HCT116 (cell line): ENCODE data around the gene GATA3. TPM values are rescaled to one million over a fixed set of nuclear protein-coding genes. Genes with fewer than 3 reads are reported as not detected.

Experiments
- ATAC-seq: fragments of 200-7000 bp; cut with Tn5 transposase; 2 replicates; pipeline ENCODE4 v1.9.1; 2020; ENCODE audit warnings: mild to moderate bottlenecking, moderate library complexity
- BruUV-seq: library from RNA; stranded (reverse); fragments of 400-500 nt; replicated peaks from 2 replicates; lab custom pipeline; 2021; lab: Mats Ljungman, UMichigan
- CTCF ChIA-PET: fragments of 300-600 bp; sonication (Branson Sonifier 250); formaldehyde crosslinking; loops from one replicate; lab custom pipeline; 2021; ENCODE audit warnings: antibody characterized with exemption; lab: Charles Lee
- POLR2A ChIA-PET: fragments of 300-600, 350-600 bp; sonication (Branson Sonifier 250); formaldehyde crosslinking; loops from one replicate; lab custom pipeline; 2021; ENCODE audit warnings: antibody characterized with exemption; lab: Charles Lee
- RAD21 ChIA-PET, 2 experiments: fragments of 300-600 bp; sonication (Branson Sonifier 250); formaldehyde crosslinking; loops; one replicate each; lab custom pipeline; 2023; ENCODE audit warnings: low total read pairs in 2 of 2; ENCODE audit not compliant: uncharacterized antibody in 2 of 2, unreplicated experiment in 2 of 2, low non-redundant PET in 1 of 2; lab: Charles Lee
- DNase-seq: peaks from one replicate; pipeline ENCODE4 v3.0.0-alpha.2; 2010; ENCODE audit warnings: low read depth, low spot score
- H2AFZ ChIP-seq: fragments of 200-600 bp; shearing (Covaris generic), sonication (generic); 2 replicates; pipeline ENCODE4 v1.6.1; 2017; ENCODE audit warnings: low read depth, mixed run types, mixed read lengths, antibody characterized with exemption, low read length; ENCODE audit not compliant: poor library complexity, severe bottlenecking
- H3K27ac ChIP-seq: 2 replicates; pipeline ENCODE4 v1.5.1; 2012; ENCODE audit warnings: low read depth, low read length
- H3K27me3 ChIP-seq: fragments of 200-600 bp; sonication (generic); 2 replicates; pipeline ENCODE4 v1.6.1; 2016; ENCODE audit warnings: mixed run types, low read length, mixed read lengths; ENCODE audit not compliant: insufficient read depth
- H3K36me3 ChIP-seq, 2 experiments: fragments of 200-500 bp in 1 of 2; fragments of 200-600 bp in 1 of 2; sonication (Bioruptor generic) in 1 of 2; sonication (generic) in 1 of 2; 2 replicates each; pipeline versions ENCODE4 v1.5.1 to v1.6.1; 2014 to 2016; ENCODE audit warnings: low read length in 2 of 2, inconsistent platforms in 1 of 2, mixed read lengths in 1 of 2, mixed run types in 1 of 2; ENCODE audit not compliant: insufficient read depth in 2 of 2, control insufficient read depth in 1 of 2
- H3K4me1 ChIP-seq, 2 experiments: fragments of 200-600 bp in 1 of 2; sonication (generic) in 1 of 2; 2 replicates each; pipeline versions ENCODE4 v1.5.1 to v1.6.1; 2012 to 2017; ENCODE audit warnings: low read length in 2 of 2, inconsistent platforms in 1 of 2, mild to moderate bottlenecking in 1 of 2, mixed read lengths in 1 of 2, mixed run types in 1 of 2, moderate library complexity in 1 of 2; ENCODE audit not compliant: insufficient read depth in 2 of 2, control insufficient read depth in 1 of 2
- H3K4me2 ChIP-seq: fragments of 200-600 bp; sonication (generic); 2 replicates; pipeline ENCODE4 v1.6.1; 2017; ENCODE audit warnings: mixed run types, low read length, mixed read lengths
- H3K4me3 ChIP-seq, 2 experiments: fragments of 200-600 bp in 1 of 2; sonication (generic) in 1 of 2; replicated peaks in 1 of 2; 2 replicates each; pipeline ENCODE4 v1.5.1; 2011 to 2016; ENCODE audit warnings: low read length in 2 of 2, control low read depth in 1 of 2, low read depth in 1 of 2, mild to moderate bottlenecking in 1 of 2, mixed read lengths in 1 of 2, mixed run types in 1 of 2
- H3K79me2 ChIP-seq: fragments of 200-600 bp; sonication (generic); 2 replicates; pipeline ENCODE4 v1.6.1; 2017; ENCODE audit warnings: mild to moderate bottlenecking, mixed run types, low read length, moderate library complexity, mixed read lengths; ENCODE audit not compliant: insufficient read depth
- H3K9ac ChIP-seq: fragments of 200-600 bp; sonication (generic); 2 replicates; pipeline ENCODE4 v1.6.1; 2016; ENCODE audit warnings: low read length, mixed read lengths
- H3K9me2 ChIP-seq: fragments of 200-600 bp; sonication (generic), shearing (Covaris generic); 2 replicates; pipeline ENCODE4 v1.6.1; 2017; ENCODE audit warnings: mixed run types, mild to moderate bottlenecking, moderate library complexity; ENCODE audit not compliant: insufficient read depth
- H3K9me3 ChIP-seq, 2 experiments: fragments of 200-500 bp in 1 of 2; fragments of 200-600 bp in 1 of 2; sonication (Bioruptor generic) in 1 of 2; sonication (generic) in 1 of 2; 2 replicates each; pipeline ENCODE4 v1.6.1; 2014 to 2017; ENCODE audit warnings: low read length in 2 of 2, mixed read lengths in 2 of 2, inconsistent platforms in 1 of 2, low read depth in 1 of 2, mild to moderate bottlenecking in 1 of 2, mixed run types in 1 of 2, moderate library complexity in 1 of 2; ENCODE audit not compliant: control insufficient read depth in 1 of 2, insufficient read depth in 1 of 2
- H4K20me1 ChIP-seq: fragments of 200-600 bp; sonication (generic), shearing (Covaris generic); 2 replicates; pipeline ENCODE4 v1.6.1; 2017; ENCODE audit warnings: mixed run types, mild to moderate bottlenecking, moderate library complexity; ENCODE audit not compliant: insufficient read depth
- ATF3 ChIP-seq: IDR thresholded peaks from 2 replicates; pipeline ENCODE4 v1.6.1; 2012
- CBX3 ChIP-seq: IDR thresholded peaks from 2 replicates; pipeline ENCODE4 v1.6.1; 2012; ENCODE audit warnings: low read depth
- CTCF ChIP-seq, 3 experiments: fragments of 200-600 bp in 1 of 3; sonication (generic) in 1 of 3; IDR thresholded peaks in 2 of 3; conservative IDR thresholded peaks in 1 of 3; 2 replicates each; pipeline ENCODE4 v1.5.1; 2012 to 2017; ENCODE audit warnings: low read depth in 2 of 3, low read length in 2 of 3, antibody characterized with exemption in 1 of 3, borderline replicate concordance in 1 of 3, control low read depth in 1 of 3, mild to moderate bottlenecking in 1 of 3, mixed read lengths in 1 of 3, mixed run types in 1 of 3, moderate library complexity in 1 of 3; ENCODE audit not compliant: insufficient read depth in 1 of 3
- EGR1 ChIP-seq: IDR thresholded peaks from 2 replicates; pipeline ENCODE4 v1.6.1; 2012; ENCODE audit warnings: low read depth
- ELF1 ChIP-seq: IDR thresholded peaks from 2 replicates; pipeline ENCODE4 v1.6.1; 2012; ENCODE audit warnings: low read depth, borderline replicate concordance
- EZH2 ChIP-seq: fragments of 200-600 bp; sonication (generic); IDR thresholded peaks from 2 replicates; pipeline ENCODE4 v1.6.1; 2017; ENCODE audit warnings: antibody characterized with exemption, mixed run types
- EZH2phosphoT487 ChIP-seq: fragments of 200-600 bp; IDR thresholded peaks from 2 replicates; pipeline ENCODE4 v1.6.1; 2018; ENCODE audit warnings: antibody characterized with exemption, borderline replicate concordance
- FOSL1 ChIP-seq: IDR thresholded peaks from 2 replicates; pipeline ENCODE4 v1.6.1; 2012; ENCODE audit warnings: low read depth
- JUND ChIP-seq: IDR thresholded peaks from 2 replicates; pipeline ENCODE4 v1.6.1; 2012
- MAX ChIP-seq: IDR thresholded peaks from 2 replicates; pipeline ENCODE4 v1.6.1; 2012
- POLR2A ChIP-seq: IDR thresholded peaks from 2 replicates; pipeline ENCODE4 v1.7.0; 2011; ENCODE audit warnings: borderline replicate concordance; ENCODE audit not compliant: insufficient read depth, insufficient read length; ENCODE audit errors: extremely low read depth
- POLR2AphosphoS5 ChIP-seq: IDR thresholded peaks from 2 replicates; pipeline ENCODE4 v1.6.1; 2011; ENCODE audit warnings: mild to moderate bottlenecking, low read depth, low read length, moderate library complexity
- RAD21 ChIP-seq: IDR thresholded peaks from 2 replicates; pipeline ENCODE4 v1.6.1; 2012; ENCODE audit warnings: low read depth, mild to moderate bottlenecking
- REST ChIP-seq: IDR thresholded peaks from 2 replicates; pipeline ENCODE4 v1.6.1; 2012; ENCODE audit warnings: low read depth
- SIN3A ChIP-seq: IDR thresholded peaks from 2 replicates; pipeline ENCODE4 v1.6.1; 2012; ENCODE audit warnings: low read depth
- SP1 ChIP-seq: IDR thresholded peaks from 2 replicates; pipeline ENCODE4 v1.6.1; 2012; ENCODE audit warnings: low read depth
- TCF7L2 ChIP-seq: IDR thresholded peaks from 2 replicates; pipeline ENCODE4 v1.7.0; 2011; ENCODE audit warnings: borderline replicate concordance, inconsistent platforms; ENCODE audit not compliant: insufficient read depth, insufficient read length; ENCODE audit errors: extremely low read depth
- YY1 ChIP-seq: IDR thresholded peaks from 2 replicates; pipeline ENCODE4 v1.6.1; 2011; ENCODE audit warnings: low read length, low read depth, moderate library complexity, mild to moderate bottlenecking; ENCODE audit not compliant: insufficient replicate concordance; ENCODE audit errors: extremely low read depth
- ZBTB33 ChIP-seq: IDR thresholded peaks from 2 replicates; pipeline ENCODE4 v1.6.1; 2011; ENCODE audit warnings: mild to moderate bottlenecking, low read length, moderate library complexity; ENCODE audit not compliant: insufficient replicate concordance; ENCODE audit errors: extremely low read depth
- ZNF274 ChIP-seq: fragments of 200-500 bp; sonication (Bioruptor generic); IDR thresholded peaks from 2 replicates; pipeline ENCODE4 v1.6.1; 2014; ENCODE audit warnings: mild to moderate bottlenecking, low read depth, low read length, inconsistent platforms
- intact Hi-C: fragments of 100-400 bp; cut with micrococcal nuclease; formaldehyde crosslinking; loops from 2 replicates; pipeline ENCODE4 v1.10.0; 2022
- total RNA-seq: library from RNA; stranded (reverse); gene quantifications from one replicate; pipeline ENCODE4 v1.2.1, GENCODE V29; 2021; ENCODE audit not compliant: unreplicated experiment

Gene GATA3
- total RNA-seq, 1 experiment from 2014 or later: 2.7 TPM

- ChIA-PET CTCF (no interaction called here), POLR2A (no interaction called here)
- H3K27me3 ChIP-seq: peaks cover 58% of the 10 kb centered on the region
Measured at GRCh38 chr10:8044331-8044907, 10.1 kb upstream of the GATA3 start.

More at GRCh38 chr10:8044331-8044907, 10.1 kb upstream of the GATA3 start:
- RAD21 ChIA-PET: no interaction called here
- no peaks in the 10 kb centered on the region for H4K20me1 ChIP-seq
- ATAC-seq: no peak
- no peaks in the 10 kb centered on the region for H3K36me3 ChIP-seq
- no peaks in the 10 kb centered on the region for H3K4me1 ChIP-seq
- H3K27ac ChIP-seq: no peak overlapping the region
- no peaks in the 10 kb centered on the region for H3K9me2 ChIP-seq
- H3K4me3 ChIP-seq: no peak overlapping the region
- BruUV-seq: no TSS peak
- no peaks in the 10 kb centered on the region for H3K9me3 ChIP-seq
- no peak overlapping the region for H2AFZ ChIP-seq
- no peak overlapping the region for H3K9ac ChIP-seq
- H3K79me2 ChIP-seq: no peaks in the 10 kb centered on the region
- H3K4me2 ChIP-seq: no peak overlapping the region
- TF ChIP-seq POLR2AphosphoS5 (no peak), ZNF274 (no peak), ATF3 (no peak), EZH2 (no peak), POLR2A (no peak), SP1 (no peak), CTCF (IDR thresholded peaks at IDR 0.05 in 2 of 3, conservative IDR thresholded peaks at IDR 0.05 in 1 of 3; ENCODE audit: borderline replicate concordance in 1 of 3, insufficient read depth in 1 of 3, low read depth in 2 of 3, low read length in 2 of 3) (no peak), RAD21 (no peak), EGR1 (no peak), REST (no peak), YY1 (no peak), ZBTB33 (no peak), ELF1 (no peak), SIN3A (no peak), CBX3 (no peak), MAX (no peak), FOSL1 (no peak), JUND (no peak), TCF7L2 (no peak), EZH2phosphoT487 (no peak)
- intact Hi-C loops: no loop called here
- DNase-seq: no peak
